ENCODE data around the gene RALGAPB.

GRCh38 chr20:38548356-38549083 is 75.9 kb downstream of the RALGAPB start:
- TF ChIP-seq USF2 (IDR thresholded peaks at IDR 0.05) (no peak), CTCF (IDR thresholded peaks at IDR 0.05) (no peak), EP300 (IDR thresholded peaks at IDR 0.05) (no peak), ZC3H11A (IDR thresholded peaks at IDR 0.05) (no peak), MAX (IDR thresholded peaks at IDR 0.05) (no peak), POLR2A (IDR thresholded peaks at IDR 0.05; ENCODE audit: low read length) (no peak), SMC3 (IDR thresholded peaks at IDR 0.05) (no peak), FOSL2 (IDR thresholded peaks at IDR 0.05) (no peak), FOSL2 (CRISPR knock-in tag; IDR thresholded peaks at IDR 0.05) (no peak), HMGXB4 (CRISPR knock-in tag; IDR thresholded peaks at IDR 0.05; ENCODE audit: borderline replicate concordance) (no peak), ESRRA (IDR thresholded peaks at IDR 0.05; ENCODE audit: borderline replicate concordance, low read length) (no peak), CEBPB (IDR thresholded peaks at IDR 0.05) (no peak)

Measured in A549 (cell line).